IMR-90 (cell line): ENCODE results near the gene SLC16A2. TPM values are rescaled to one million over a fixed set of nuclear protein-coding genes. Genes with fewer than 3 reads are reported as not detected.

ENCODE experiments used
- ATAC-seq: fragments of 200-7000 bp; cut with Tn5 transposase; 2 replicates; pipeline ENCODE4 v1.9.1; 2020; ENCODE audit warnings: low read depth, mild to moderate bottlenecking, moderate library complexity
- BruUV-seq: library from RNA; stranded (reverse); fragments of 400-500 nt; replicated peaks from 2 replicates; lab custom pipeline; 2021; lab: Mats Ljungman, UMichigan
- CTCF ChIA-PET: fragments of 300-600 bp; formaldehyde crosslinking; extraction: SDS; loops from one replicate; lab custom pipeline; 2021; ENCODE audit warnings: antibody characterized with exemption; lab: Yijun Ruan, JAX
- POLR2A ChIA-PET: fragments of 300-600 bp; sonication (Branson Sonifier 250); formaldehyde crosslinking; loops from one replicate; lab custom pipeline; 2022; ENCODE audit warnings: antibody characterized with exemption; ENCODE audit not compliant: unreplicated experiment; lab: Charles Lee
- DNase-seq: peaks from one replicate; pipeline ENCODE4 v3.0.0; 2013
- H2AFZ ChIP-seq: replicated peaks from 2 replicates; pipeline ENCODE3; 2013; ENCODE audit warnings: low read length, mild to moderate bottlenecking; ENCODE audit not compliant: poor library complexity
- H2AK5ac ChIP-seq: 2 replicates; pipeline ENCODE4 v1.6.1; 2013; ENCODE audit warnings: low read depth, low read length, inconsistent platforms
- H2AK9ac ChIP-seq: replicated peaks from 2 replicates; pipeline ENCODE3; 2013; ENCODE audit warnings: mild to moderate bottlenecking, low read depth, low read length, moderate library complexity; ENCODE audit not compliant: poor library complexity
- H2BK120ac ChIP-seq: 2 replicates; pipeline ENCODE4 v1.6.1; 2013; ENCODE audit warnings: low read depth, low read length, inconsistent platforms
- H2BK15ac ChIP-seq: 3 replicates; pipeline ENCODE4 v1.6.1; 2013; ENCODE audit warnings: low read depth, low read length, inconsistent platforms
- H2BK20ac ChIP-seq: 2 replicates; pipeline ENCODE4 v1.6.1; 2013; ENCODE audit warnings: low read depth, mild to moderate bottlenecking, inconsistent platforms, low read length, moderate library complexity
- H2BK5ac ChIP-seq: 2 replicates; pipeline ENCODE4 v1.6.1; 2013; ENCODE audit warnings: mild to moderate bottlenecking, low read depth, low read length, inconsistent platforms; ENCODE audit not compliant: poor library complexity, severe bottlenecking
- H3K14ac ChIP-seq: replicated peaks from 2 replicates; pipeline ENCODE4 v1.6.1; 2013; ENCODE audit warnings: low read depth, low read length, inconsistent platforms
- H3K18ac ChIP-seq: 2 replicates; pipeline ENCODE4 v1.6.1; 2013; ENCODE audit warnings: low read depth, low read length, control low read depth
- H3K23ac ChIP-seq: 2 replicates; pipeline ENCODE4 v1.6.1; 2013; ENCODE audit warnings: low read depth, low read length, inconsistent platforms
- H3K27ac ChIP-seq: 2 replicates; pipeline ENCODE4 v1.5.1; 2013; ENCODE audit warnings: mild to moderate bottlenecking, control low read depth, low read length; ENCODE audit not compliant: insufficient read depth
- H3K27me3 ChIP-seq: 2 replicates; pipeline ENCODE4 v1.6.1; 2013; ENCODE audit warnings: low read length; ENCODE audit not compliant: control insufficient read depth, insufficient read depth
- H3K36me3 ChIP-seq: 2 replicates; pipeline ENCODE4 v1.6.1; 2013; ENCODE audit warnings: low read length, mixed read lengths; ENCODE audit not compliant: control insufficient read depth, insufficient read depth
- H3K4ac ChIP-seq: 2 replicates; pipeline ENCODE4 v1.6.1; 2013; ENCODE audit warnings: low read depth, low read length, inconsistent platforms
- H3K4me1 ChIP-seq: 2 replicates; pipeline ENCODE4 v1.6.1; 2013; ENCODE audit warnings: low read length, mixed read lengths; ENCODE audit not compliant: control insufficient read depth, insufficient read depth
- H3K4me2 ChIP-seq: 2 replicates; pipeline ENCODE4 v1.6.1; 2013; ENCODE audit warnings: low read depth, mild to moderate bottlenecking, control low read depth, low read length, moderate library complexity
- H3K4me3 ChIP-seq: 2 replicates; pipeline ENCODE4 v1.5.1; 2013; ENCODE audit warnings: low read depth, mild to moderate bottlenecking, control low read depth, low read length, moderate library complexity; ENCODE audit not compliant: insufficient read depth
- H3K56ac ChIP-seq: 2 replicates; pipeline ENCODE4 v1.6.1; 2013; ENCODE audit warnings: low read length, inconsistent platforms; ENCODE audit not compliant: insufficient read depth; ENCODE audit errors: extremely low read depth
- H3K79me1 ChIP-seq, 2 experiments: 2 replicates each; pipeline ENCODE4 v1.6.1; 2013; ENCODE audit warnings: low read length in 2 of 2, inconsistent platforms in 1 of 2, low read depth in 1 of 2
- H3K9ac ChIP-seq: 2 replicates; pipeline ENCODE4 v1.6.1; 2013; ENCODE audit warnings: low read depth, low read length, control low read depth
- H3K9me1 ChIP-seq: 2 replicates; pipeline ENCODE4 v1.6.1; 2013; ENCODE audit warnings: low read length, inconsistent platforms; ENCODE audit not compliant: insufficient read depth
- H3K9me3 ChIP-seq: 2 replicates; pipeline ENCODE4 v1.6.1; 2013; ENCODE audit warnings: low read length; ENCODE audit not compliant: control insufficient read depth, insufficient read depth
- H4K20me1 ChIP-seq: 2 replicates; pipeline ENCODE4 v1.6.1; 2013; ENCODE audit warnings: low read length, inconsistent platforms; ENCODE audit not compliant: insufficient read depth
- H4K5ac ChIP-seq: 2 replicates; pipeline ENCODE4 v1.6.1; 2013; ENCODE audit warnings: mild to moderate bottlenecking, low read depth, low read length, control low read depth
- H4K8ac ChIP-seq, 2 experiments: 2 replicates each; pipeline ENCODE4 v1.6.1; 2013; ENCODE audit warnings: low read depth in 2 of 2, low read length in 2 of 2, control low read depth in 1 of 2, inconsistent platforms in 1 of 2
- H4K91ac ChIP-seq: 2 replicates; pipeline ENCODE4 v1.6.1; 2013; ENCODE audit warnings: low read depth, low read length, inconsistent platforms; ENCODE audit not compliant: insufficient read depth
- BHLHE40 ChIP-seq: fragments of 150-350 bp; IDR thresholded peaks from 2 replicates; pipeline ENCODE4 v1.6.1; 2016; ENCODE audit warnings: mild to moderate bottlenecking, low read depth, low read length
- CEBPB ChIP-seq: IDR thresholded peaks from 2 replicates; pipeline ENCODE4 v1.6.1; 2012; ENCODE audit warnings: low read depth, low read length, improper control_type of control experiment
- CHD1 ChIP-seq: IDR thresholded peaks from 2 replicates; pipeline ENCODE4 v1.6.1; 2012; ENCODE audit warnings: low read depth, low read length, improper control_type of control experiment
- CTCF ChIP-seq: conservative IDR thresholded peaks from 2 replicates; pipeline ENCODE4 v1.5.1; 2012; ENCODE audit warnings: mild to moderate bottlenecking, low read depth, low read length, improper control_type of control experiment
- ELK1 ChIP-seq: fragments of 150-350 bp; IDR thresholded peaks from 2 replicates; pipeline ENCODE4 v1.6.1; 2016; ENCODE audit warnings: low read depth, mild to moderate bottlenecking, low read length, moderate library complexity, borderline replicate concordance
- MAFK ChIP-seq: IDR thresholded peaks from 2 replicates; pipeline ENCODE4 v1.6.1; 2012; ENCODE audit warnings: low read depth, low read length, improper control_type of control experiment
- MXI1 ChIP-seq: IDR thresholded peaks from 2 replicates; pipeline ENCODE4 v1.6.1; 2012; ENCODE audit warnings: low read depth, mild to moderate bottlenecking, low read length, moderate library complexity, borderline replicate concordance
- NFE2L2 ChIP-seq: fragments of 150-350 bp; IDR thresholded peaks from 2 replicates; pipeline ENCODE4 v1.6.1; 2016; ENCODE audit warnings: low read depth, mild to moderate bottlenecking, low read length
- POLR2A ChIP-seq: IDR thresholded peaks from 2 replicates; pipeline ENCODE4 v1.6.1; 2012; ENCODE audit warnings: mild to moderate bottlenecking, low read depth, low read length
- RAD21 ChIP-seq: IDR thresholded peaks from 2 replicates; pipeline ENCODE4 v1.6.1; 2012; ENCODE audit warnings: low read length, improper control_type of control experiment
- SMC3 ChIP-seq: fragments of 150-350 bp; IDR thresholded peaks from 2 replicates; pipeline ENCODE4 v1.6.1; 2016; ENCODE audit warnings: low read depth, mild to moderate bottlenecking, antibody characterized with exemption, low read length, moderate library complexity
- WGBS, 2 experiments: methylation state at CpG; one replicate each; pipeline versions ENCODE4 v1.1.5 to v1.1.7; 2013; ENCODE audit warnings: missing lambda C conversion rate in 2 of 2; ENCODE audit not compliant: insufficient read length in 1 of 2; ENCODE audit errors: extremely low coverage in 2 of 2; 5-methylcytosine and 5-hydroxymethylcytosine counted together
- dilution Hi-C: fragments of 300-500 bp; cut with HindIII; formaldehyde crosslinking; loops from one replicate; pipeline ENCODE4 v1.14.3; 2018; ENCODE audit warnings: low sequenced_read_pairs; ENCODE audit not compliant: unreplicated experiment
- in situ Hi-C: fragments of 300-500 bp; cut with MboI; formaldehyde crosslinking; loops from 3 replicates; pipeline ENCODE4 v1.14.3; 2019; ENCODE audit warnings: low sequenced_read_pairs, inconsistent platforms, mixed read lengths
- intact Hi-C: fragments of 100-400 bp; cut with micrococcal nuclease; formaldehyde crosslinking; loops from 2 replicates; pipeline ENCODE4 v1.10.0; 2022
- polyA plus RNA-seq, 3 experiments: library from polyadenylated mRNA; depleted of rRNA; stranded (reverse); fragments of >200 nt; gene quantifications; 2 replicates each; pipeline ENCODE4 v1.2.3, GENCODE V29; 2012; ENCODE audit warnings: low replicate concordance in 1 of 3
- total RNA-seq: library from RNA; depleted of rRNA; stranded (reverse); fragments of >200 nt; gene quantifications from 2 replicates; pipeline ENCODE4 v1.2.3, GENCODE V29; 2012
- TF ChIP-seq, protein P1 (sequence below): fragments of 150-350 bp; IDR thresholded peaks from 2 replicates; pipeline ENCODE4 v1.6.1; 2017; ENCODE audit warnings: mild to moderate bottlenecking, antibody characterized with exemption, low read length, low read depth

Gene SLC16A2
- total and polyA plus RNA-seq, 2 of the 4 experiments (the other 2 are of a cell fraction) = 6.1 to 23.8 TPM

GRCh38 chrX:74438764-74439163 lies 17.5 kb downstream of the SLC16A2 start:
- DNase-seq (no peak), ATAC-seq (no peak)
- no peaks in the 10 kb centered on the region; the same call in 1 of the 2 replicates for H4K20me1 ChIP-seq
- BruUV-seq = no TSS peak
- no peaks in the 10 kb centered on the region for H3K4me1 ChIP-seq
- H2AFZ ChIP-seq = no peak overlapping the region
- no peak overlapping the region for H3K23ac ChIP-seq
- H3K14ac ChIP-seq = no peak overlapping the region
- no peak overlapping the region for H3K4me3 ChIP-seq
- no peak overlapping the region for H3K4ac ChIP-seq
- H4K5ac ChIP-seq = no peak overlapping the region
- no peak overlapping the region for H4K91ac ChIP-seq
- no peak for TF ChIP-seq MXI1
- no peak for TF ChIP-seq ELK1
- TF ChIP-seq CHD1 = no peak
- TF ChIP-seq RAD21 = no peak
- TF ChIP-seq NFE2L2 = no peak
- no peak for TF ChIP-seq BHLHE40
- TF ChIP-seq MAFK = no peak
- TF ChIP-seq SMC3 = no peak
- TF ChIP-seq, protein P1, sequence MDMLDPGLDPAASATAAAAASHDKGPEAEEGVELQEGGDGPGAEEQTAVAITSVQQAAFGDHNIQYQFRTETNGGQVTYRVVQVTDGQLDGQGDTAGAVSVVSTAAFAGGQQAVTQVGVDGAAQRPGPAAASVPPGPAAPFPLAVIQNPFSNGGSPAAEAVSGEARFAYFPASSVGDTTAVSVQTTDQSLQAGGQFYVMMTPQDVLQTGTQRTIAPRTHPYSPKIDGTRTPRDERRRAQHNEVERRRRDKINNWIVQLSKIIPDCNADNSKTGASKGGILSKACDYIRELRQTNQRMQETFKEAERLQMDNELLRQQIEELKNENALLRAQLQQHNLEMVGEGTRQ = no peak
- TF ChIP-seq POLR2A = no peak
- no peak for TF ChIP-seq CTCF
- TF ChIP-seq CEBPB = no peak
- peaks cover 6% of the 10 kb centered on the region; the same call in 1 of the 2 replicates for H3K27me3 ChIP-seq
- 0 out of 2 replicates have a peak, but pooled peaks cover 2% of the 10 kb centered on the region for H3K9me1 ChIP-seq
- no peak overlapping the region for H3K18ac ChIP-seq
- no peak overlapping the region for H3K56ac ChIP-seq
- H2BK15ac ChIP-seq = no peak overlapping the region
- H3K4me2 ChIP-seq = no peak overlapping the region
- H3K9me3 ChIP-seq = no peaks in the 10 kb centered on the region
- ChIA-PET POLR2A (no interaction called here), CTCF (no interaction called here)
- no peak overlapping the region for H4K8ac ChIP-seq
- H2AK5ac ChIP-seq = no peak overlapping the region
- H3K27ac ChIP-seq = no peak overlapping the region
- H3K79me1 ChIP-seq = no peaks in the 10 kb centered on the region; a peak in 1 of 4 replicates
- no peaks in the 10 kb centered on the region for H3K36me3 ChIP-seq
- in situ Hi-C loops (no loop called here), intact Hi-C loops (no loop called here), dilution Hi-C loops (no loop called here)
- no CpG with 5 or more reads among the region's 3 CpGs for WGBS, 2 experiments
- H2BK20ac ChIP-seq = no peak overlapping the region
- H2AK9ac ChIP-seq = no peak overlapping the region
- H2BK120ac ChIP-seq = no peak overlapping the region
- H3K9ac ChIP-seq = no peak overlapping the region
- H2BK5ac ChIP-seq = no peak overlapping the region
